Keratinocyte (primary cell): ENCODE measurements around the gene NT5C1B. TPM values are rescaled to one million over a fixed set of nuclear protein-coding genes. Genes with fewer than 3 reads are reported as not detected.

Experiments used
- DNase-seq: peaks from one replicate; pipeline ENCODE4 v3.0.0-alpha.2; 2011; ENCODE audit warnings: low read depth, missing footprints, low spot score
- FAIRE-seq: peaks from 2 replicates; lab custom pipeline; 2011; peaks lifted over from hg19 to GRCh38; lab: Jason Lieb, UNC
- H2AFZ ChIP-seq: 2 replicates; pipeline ENCODE4 v1.6.0; 2012; ENCODE audit warnings: low read length, control low read depth, inconsistent platforms; ENCODE audit not compliant: control insufficient read depth
- H3K27ac ChIP-seq: 2 replicates; pipeline ENCODE4 v1.5.1; 2011; ENCODE audit warnings: low read length; ENCODE audit not compliant: control insufficient read depth, insufficient read depth
- H3K27me3 ChIP-seq: 3 replicates; pipeline ENCODE4 v1.6.0; 2011; ENCODE audit warnings: low read length; ENCODE audit not compliant: control insufficient read depth, insufficient read depth; ENCODE audit errors: extremely low read depth
- H3K36me3 ChIP-seq, 2 experiments: 2 replicates in 1 of 2; 3 replicates in 1 of 2; pipeline ENCODE4 v1.5.1; 2011; ENCODE audit warnings: low read length in 2 of 2, mild to moderate bottlenecking in 1 of 2; ENCODE audit not compliant: control insufficient read depth in 2 of 2, insufficient read depth in 2 of 2; ENCODE audit errors: extremely low read depth in 1 of 2
- H3K4me1 ChIP-seq: 3 replicates; pipeline ENCODE4 v1.5.1; 2011; ENCODE audit warnings: low read length; ENCODE audit not compliant: control insufficient read depth, insufficient read depth; ENCODE audit errors: extremely low read depth
- H3K4me2 ChIP-seq: 3 replicates; pipeline ENCODE4 v1.6.0; 2011; ENCODE audit warnings: low read depth, low read length; ENCODE audit not compliant: control insufficient read depth, insufficient read depth; ENCODE audit errors: extremely low read depth
- H3K4me3 ChIP-seq, 3 experiments: fragments of 200-600 bp in 1 of 3; sonication (generic) in 1 of 3; 2 replicates in 2 of 3; 3 replicates in 1 of 3; pipeline ENCODE4 v1.5.1; 2011 to 2016; ENCODE audit warnings: low read length in 3 of 3, mild to moderate bottlenecking in 3 of 3, control low read depth in 2 of 3, inconsistent platforms in 1 of 3, low read depth in 1 of 3, mixed read lengths in 1 of 3, mixed run types in 1 of 3, moderate library complexity in 1 of 3; ENCODE audit not compliant: control insufficient read depth in 2 of 3, insufficient read depth in 2 of 3; ENCODE audit errors: extremely low read depth in 1 of 3
- H3K79me2 ChIP-seq: 2 replicates; pipeline ENCODE4 v1.6.0; 2012; ENCODE audit warnings: low read length; ENCODE audit not compliant: control insufficient read depth, insufficient read depth
- H3K9ac ChIP-seq: 3 replicates; pipeline ENCODE4 v1.6.0; 2011; ENCODE audit warnings: low read length; ENCODE audit not compliant: control insufficient read depth, insufficient read depth; ENCODE audit errors: extremely low read depth
- H3K9me1 ChIP-seq: 3 replicates; pipeline ENCODE4 v1.6.0; 2011; ENCODE audit warnings: low read length; ENCODE audit not compliant: control insufficient read depth, insufficient read depth; ENCODE audit errors: extremely low read depth
- H3K9me3 ChIP-seq: 2 replicates; pipeline ENCODE4 v1.5.1; 2012; ENCODE audit warnings: low read depth, low read length; ENCODE audit not compliant: control insufficient read depth
- H4K20me1 ChIP-seq: 3 replicates; pipeline ENCODE4 v1.6.0; 2011; ENCODE audit warnings: low read length; ENCODE audit not compliant: control insufficient read depth, insufficient read depth; ENCODE audit errors: extremely low read depth
- EZH2 ChIP-seq: IDR thresholded peaks from one replicate; pipeline ENCODE4 v1.6.1; 2012; ENCODE audit warnings: inconsistent platforms, mild to moderate bottlenecking, low read length, moderate library complexity
- dilution Hi-C: fragments of 300-500 bp; cut with MboI; formaldehyde crosslinking; loops from one replicate; pipeline ENCODE4 v1.7.0; 2020; ENCODE audit warnings: low sequenced_read_pairs; ENCODE audit not compliant: extremely low pct_ligation_motif_present
- polyA plus RNA-seq, 5 experiments: library from polyadenylated mRNA; depleted of rRNA in 3 of 5; stranded (reverse) in 3 of 5; stranded (forward) in 1 of 5; unstranded in 1 of 5; fragments of >200 nt; gene quantifications; 1 replicate in 1 of 5; 2 replicates in 3 of 5; 3 replicates in 1 of 5; pipeline versions ENCODE4 v1.2.1 to v1.2.3, GENCODE V29; 2011 to 2012; ENCODE audit warnings: missing spikeins in 2 of 5, low read depth in 1 of 5, low replicate concordance in 1 of 5
- TF ChIP-seq, protein P1 (sequence below), 3 experiments: IDR thresholded peaks in 1 of 3; conservative IDR thresholded peaks in 1 of 3; optimal IDR thresholded peaks in 1 of 3; 2 replicates in 2 of 3; 3 replicates in 1 of 3; pipeline versions ENCODE3 to v1.5.1; 2011; ENCODE audit warnings: low read length in 3 of 3, mild to moderate bottlenecking in 3 of 3, moderate library complexity in 2 of 3, control low read depth in 1 of 3, inconsistent platforms in 1 of 3; ENCODE audit not compliant: insufficient read depth in 2 of 3; ENCODE audit errors: extremely low read depth in 1 of 3

Gene NT5C1B
- polyA plus RNA-seq, 1 donor (not counting 4 experiments of a cell fraction or from before 2014, with no cell fraction given) = not detected

DNA sequence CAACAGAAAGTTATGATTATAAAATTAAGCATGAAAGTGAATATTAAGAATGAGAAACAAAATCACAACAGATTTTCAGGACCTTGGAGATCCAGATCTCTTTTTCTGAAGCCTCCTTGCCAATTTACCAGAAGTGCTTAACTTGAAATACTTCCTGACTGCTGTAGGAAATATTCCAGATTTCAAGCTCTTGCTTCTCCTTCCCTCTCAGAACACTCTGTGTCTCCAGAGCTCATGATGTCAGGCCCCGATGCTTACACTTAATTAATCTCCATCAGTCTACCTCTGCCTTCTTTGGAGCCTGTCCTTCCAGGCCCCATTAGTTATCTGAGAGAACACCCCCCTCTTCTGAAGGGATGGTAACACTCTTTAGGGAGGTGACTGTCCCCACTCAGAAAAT is 20.7 kb upstream of the NT5C1B start:
- Histone ChIP-seq H4K20me1 (no peaks in the 10 kb centered on the region), H3K9ac (no peak overlapping the region), H3K27ac (no peak overlapping the region), H3K9me1 (no peaks in the 10 kb centered on the region), H3K9me3 (no peaks in the 10 kb centered on the region), H3K4me2 (no peak overlapping the region), H3K4me1 (no peaks in the 10 kb centered on the region), H3K4me3 (no peak overlapping the region), H3K27me3 (no peaks in the 10 kb centered on the region), H3K79me2 (no peaks in the 10 kb centered on the region), H3K36me3 (no peaks in the 10 kb centered on the region), H2AFZ (no peak overlapping the region)
- FAIRE-seq = no peak
- no peak for DNase-seq
- TF ChIP-seq, protein P1, sequence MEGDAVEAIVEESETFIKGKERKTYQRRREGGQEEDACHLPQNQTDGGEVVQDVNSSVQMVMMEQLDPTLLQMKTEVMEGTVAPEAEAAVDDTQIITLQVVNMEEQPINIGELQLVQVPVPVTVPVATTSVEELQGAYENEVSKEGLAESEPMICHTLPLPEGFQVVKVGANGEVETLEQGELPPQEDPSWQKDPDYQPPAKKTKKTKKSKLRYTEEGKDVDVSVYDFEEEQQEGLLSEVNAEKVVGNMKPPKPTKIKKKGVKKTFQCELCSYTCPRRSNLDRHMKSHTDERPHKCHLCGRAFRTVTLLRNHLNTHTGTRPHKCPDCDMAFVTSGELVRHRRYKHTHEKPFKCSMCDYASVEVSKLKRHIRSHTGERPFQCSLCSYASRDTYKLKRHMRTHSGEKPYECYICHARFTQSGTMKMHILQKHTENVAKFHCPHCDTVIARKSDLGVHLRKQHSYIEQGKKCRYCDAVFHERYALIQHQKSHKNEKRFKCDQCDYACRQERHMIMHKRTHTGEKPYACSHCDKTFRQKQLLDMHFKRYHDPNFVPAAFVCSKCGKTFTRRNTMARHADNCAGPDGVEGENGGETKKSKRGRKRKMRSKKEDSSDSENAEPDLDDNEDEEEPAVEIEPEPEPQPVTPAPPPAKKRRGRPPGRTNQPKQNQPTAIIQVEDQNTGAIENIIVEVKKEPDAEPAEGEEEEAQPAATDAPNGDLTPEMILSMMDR (optimal IDR thresholded peaks at IDR 0.05 in 1 of 3, IDR thresholded peaks at IDR 0.05 in 1 of 3, conservative IDR thresholded peaks at IDR 0.05 in 1 of 3; ENCODE audit: extremely low read depth in 1 of 3, insufficient read depth in 2 of 3, low read length in 3 of 3) = no peak
- dilution Hi-C loops = no loop called here

DNA sequence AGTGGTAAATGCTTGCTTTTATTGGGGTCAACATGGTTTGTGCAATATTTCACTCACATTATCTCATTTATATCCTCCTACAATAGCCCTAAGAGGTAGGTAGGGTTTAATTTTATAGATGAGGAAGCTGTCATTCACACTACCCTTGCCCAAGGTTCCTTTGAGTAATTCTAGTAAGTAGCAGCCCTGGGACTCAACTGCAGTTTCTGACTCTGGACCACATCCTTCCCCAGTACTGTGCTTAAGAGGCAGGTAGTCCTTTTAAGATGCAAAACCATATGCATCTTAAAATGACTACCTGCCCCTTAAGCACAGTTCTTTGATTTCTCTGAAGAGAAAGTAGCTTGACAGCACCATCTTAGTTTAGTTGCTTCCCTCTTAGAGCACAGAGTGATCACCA is 15.7 kb upstream of the NT5C1B start:
- H3K79me2 ChIP-seq = no peaks in the 10 kb centered on the region

More for the DNA sequence above, 15.7 kb upstream of the NT5C1B start:
- Histone ChIP-seq H2AFZ (no peak overlapping the region), H3K4me1 (no peaks in the 10 kb centered on the region), H3K27ac (no peak overlapping the region), H4K20me1 (no peaks in the 10 kb centered on the region), H3K27me3 (no peaks in the 10 kb centered on the region), H3K4me2 (no peak overlapping the region), H3K9ac (no peak overlapping the region), H3K4me3 (no peak overlapping the region), H3K36me3 (no peaks in the 10 kb centered on the region), H3K9me1 (no peaks in the 10 kb centered on the region), H3K9me3 (no peaks in the 10 kb centered on the region)
- FAIRE-seq (no peak), DNase-seq (no peak)
- dilution Hi-C loops = no loop called here
- TF ChIP-seq, protein P1 (optimal IDR thresholded peaks at IDR 0.05 in 1 of 3, IDR thresholded peaks at IDR 0.05 in 1 of 3, conservative IDR thresholded peaks at IDR 0.05 in 1 of 3; ENCODE audit: extremely low read depth in 1 of 3, insufficient read depth in 2 of 3, low read length in 3 of 3) = no peak
- TF ChIP-seq EZH2 = no peak
